Stimulated activated CD4-positive, alpha-beta T cell treated with anti-CD3 and anti-CD28 coated beads, Interleukin-2, amount 100 ng/mL, for 24 hours (primary cell): Measurements from ENCODE around the gene DNAH17.
A peak's percentile ranks its signal among the peaks of the same experiment; 100 is the strongest.

Experiments used
- DNase-seq, 2 donors: peaks; one replicate each; pipeline ENCODE4 v3.0.0-alpha.2; 2020

The DNAH17 gene

GRCh38 chr17:78494696-78495330 lies 82.4 kb downstream of the DNAH17 start:
- DNase-seq = no peak

GRCh38 chr17:78493853-78494695 lies 83.1 kb downstream of the DNAH17 start:
- no peak for DNase-seq

GRCh38 chr17:78493450-78493849 lies 83.7 kb downstream of the DNAH17 start:
- no peak for DNase-seq

- DNase-seq = no peak
Observed at GRCh38 chr17:78492116-78492799, 84.9 kb downstream of the DNAH17 start.

GRCh38 chr17:78491236-78492115 lies 85.7 kb downstream of the DNAH17 start:
- DNase-seq = no peak

GRCh38 chr17:78490673-78491072 lies 86.5 kb downstream of the DNAH17 start:
- DNase-seq = no peak

- DNase-seq = no peak
Observed at GRCh38 chr17:78490156-78490555, 87.0 kb downstream of the DNAH17 start.

- DNase-seq = no peak
Observed at GRCh38 chr17:78488867-78489634, 88.1 kb downstream of the DNAH17 start.

GRCh38 chr17:78488156-78488555 lies 89.0 kb downstream of the DNAH17 start:
- DNase-seq = no peak

- DNase-seq = no peak
Observed at GRCh38 chr17:78486946-78487680, 90.1 kb downstream of the DNAH17 start.

- DNase-seq = no peak
Observed at GRCh38 chr17:78486228-78486802, 90.9 kb downstream of the DNAH17 start.

GRCh38 chr17:78485290-78486168 lies 91.7 kb downstream of the DNAH17 start:
- no peak for DNase-seq

- DNase-seq = peak; percentile 70 to 76
Observed at GRCh38 chr17:78484271-78485246, 92.6 kb downstream of the DNAH17 start.

GRCh38 chr17:78479369-78479768 lies 97.8 kb downstream of the DNAH17 start:
- no peak for DNase-seq

GRCh38 chr17:78478757-78479297 lies 98.4 kb downstream of the DNAH17 start:
- DNase-seq = no peak

- no peak for DNase-seq
Observed at GRCh38 chr17:78477913-78478756, 99.1 kb downstream of the DNAH17 start.

- no peak for DNase-seq
Observed at GRCh38 chr17:78476973-78477372, 100.2 kb downstream of the DNAH17 start.
